ENCODE results near the gene CDC6.

Gene CDC6

GRCh38 chr17:40312131-40312731, 24.6 kb downstream of the CDC6 start:
- no peak for DNase-seq

- no peak for DNase-seq
Observed at GRCh38 chr17:40312893-40313667, 25.4 kb downstream of the CDC6 start.

- no peak for DNase-seq
Observed at GRCh38 chr17:40313668-40314583, 26.2 kb downstream of the CDC6 start.

GRCh38 chr17:40314584-40314956, 26.9 kb downstream of the CDC6 start:
- peak; percentile 85 for DNase-seq

GRCh38 chr17:40315206-40315605, 27.5 kb downstream of the CDC6 start:
- no peak for DNase-seq

GRCh38 chr17:40315678-40316570, 28.2 kb downstream of the CDC6 start:
- DNase-seq, result no peak

GRCh38 chr17:40316571-40317344, 29.1 kb downstream of the CDC6 start:
- no peak for DNase-seq

GRCh38 chr17:40317345-40317873, 29.7 kb downstream of the CDC6 start:
- peak; percentile 47 for DNase-seq

GRCh38 chr17:40317880-40318829, 30.5 kb downstream of the CDC6 start:
- DNase-seq, result peak; percentile 92

- DNase-seq, result no peak
Observed at GRCh38 chr17:40318830-40319391, 31.2 kb downstream of the CDC6 start.

- DNase-seq, result no peak
Observed at GRCh38 chr17:40319651-40320540, 32.2 kb downstream of the CDC6 start.

GRCh38 chr17:40320756-40321523, 33.3 kb downstream of the CDC6 start:
- no peak for DNase-seq

- no peak for DNase-seq
Observed at GRCh38 chr17:40321524-40321929, 33.8 kb downstream of the CDC6 start.

GRCh38 chr17:40321961-40322357, 34.3 kb downstream of the CDC6 start:
- DNase-seq, result no peak

GRCh38 chr17:40322358-40323315, 35.0 kb downstream of the CDC6 start:
- no peak for DNase-seq

Measured in amniotic stem cell (primary cell).